ENCODE results near the gene INAVA. TPM values are rescaled to one million over a fixed set of nuclear protein-coding genes. Genes with fewer than 3 reads are reported as not detected.
"Not testable (repeated sequence)": the region's sequence is repeated elsewhere in the genome, so short reads cannot be mapped to it uniquely, and the experiment has no call there.

Gene INAVA
- total RNA-seq, 6 donors from 2014 or later, result 8.9 to 21.0 (median 16.3) TPM

DNA sequence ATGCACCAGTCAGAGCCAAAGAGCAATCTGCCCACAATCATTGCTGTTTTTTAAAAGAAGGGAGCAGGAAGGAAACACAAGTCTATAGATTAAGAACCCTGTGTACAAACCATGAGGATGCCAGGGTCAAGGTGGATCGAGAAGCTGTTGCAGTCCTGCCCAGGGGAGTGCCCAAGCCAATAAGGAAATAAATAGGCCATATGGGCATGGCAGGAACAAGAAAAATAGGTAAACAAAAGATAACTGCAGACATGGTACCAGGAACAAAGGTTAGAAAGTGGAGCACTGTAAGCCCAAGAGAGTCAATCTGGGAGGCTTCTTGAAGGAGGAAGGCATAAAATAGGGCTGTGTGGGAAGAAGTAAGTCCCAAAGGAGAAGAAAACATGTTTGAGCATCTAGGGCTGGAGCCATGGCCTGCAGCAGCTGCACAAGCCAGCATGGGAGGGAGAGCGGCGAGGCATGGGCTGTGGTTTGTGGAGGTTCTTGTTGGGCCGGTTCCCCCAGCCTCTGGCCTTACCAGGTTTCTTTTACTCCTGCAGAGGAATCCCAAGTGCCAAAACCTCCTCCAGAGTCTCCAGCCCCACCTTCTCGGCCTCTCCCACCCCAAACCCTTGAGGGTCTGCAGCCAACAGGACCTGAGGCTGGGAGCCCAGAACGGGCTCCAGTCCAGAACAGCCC is 13.6 kb downstream of the INAVA start:
- H3K9me3 ChIP-seq, result no peaks in the 10 kb centered on the region
- TF ChIP-seq POLR2A (IDR thresholded peaks at IDR 0.05) (no peak), EP300 (IDR thresholded peaks at IDR 0.05) (no peak), POLR2AphosphoS5 (IDR thresholded peaks at IDR 0.05) (no peak)
- TF ChIP-seq, protein P1, sequence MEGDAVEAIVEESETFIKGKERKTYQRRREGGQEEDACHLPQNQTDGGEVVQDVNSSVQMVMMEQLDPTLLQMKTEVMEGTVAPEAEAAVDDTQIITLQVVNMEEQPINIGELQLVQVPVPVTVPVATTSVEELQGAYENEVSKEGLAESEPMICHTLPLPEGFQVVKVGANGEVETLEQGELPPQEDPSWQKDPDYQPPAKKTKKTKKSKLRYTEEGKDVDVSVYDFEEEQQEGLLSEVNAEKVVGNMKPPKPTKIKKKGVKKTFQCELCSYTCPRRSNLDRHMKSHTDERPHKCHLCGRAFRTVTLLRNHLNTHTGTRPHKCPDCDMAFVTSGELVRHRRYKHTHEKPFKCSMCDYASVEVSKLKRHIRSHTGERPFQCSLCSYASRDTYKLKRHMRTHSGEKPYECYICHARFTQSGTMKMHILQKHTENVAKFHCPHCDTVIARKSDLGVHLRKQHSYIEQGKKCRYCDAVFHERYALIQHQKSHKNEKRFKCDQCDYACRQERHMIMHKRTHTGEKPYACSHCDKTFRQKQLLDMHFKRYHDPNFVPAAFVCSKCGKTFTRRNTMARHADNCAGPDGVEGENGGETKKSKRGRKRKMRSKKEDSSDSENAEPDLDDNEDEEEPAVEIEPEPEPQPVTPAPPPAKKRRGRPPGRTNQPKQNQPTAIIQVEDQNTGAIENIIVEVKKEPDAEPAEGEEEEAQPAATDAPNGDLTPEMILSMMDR (IDR thresholded peaks at IDR 0.05), result no peak
- peaks cover 0 to 5% (median 0%) of the 10 kb centered on the region in 4 donors for H3K4me1 ChIP-seq
- H3K27me3 ChIP-seq, result no peaks in the 10 kb centered on the region
- ATAC-seq (ENCODE audit: low FRiP score in 2 of 2) (no peak), DNase-seq (no peak)
- H3K4me3 ChIP-seq, result no peak overlapping the region
- 73 to 80% methylated on average over 4 to 6 of the region's 6 CpGs for WGBS, 2 donors
- H3K36me3 ChIP-seq, result no peaks in the 10 kb centered on the region
- no peak overlapping the region for H3K27ac ChIP-seq

DNA sequence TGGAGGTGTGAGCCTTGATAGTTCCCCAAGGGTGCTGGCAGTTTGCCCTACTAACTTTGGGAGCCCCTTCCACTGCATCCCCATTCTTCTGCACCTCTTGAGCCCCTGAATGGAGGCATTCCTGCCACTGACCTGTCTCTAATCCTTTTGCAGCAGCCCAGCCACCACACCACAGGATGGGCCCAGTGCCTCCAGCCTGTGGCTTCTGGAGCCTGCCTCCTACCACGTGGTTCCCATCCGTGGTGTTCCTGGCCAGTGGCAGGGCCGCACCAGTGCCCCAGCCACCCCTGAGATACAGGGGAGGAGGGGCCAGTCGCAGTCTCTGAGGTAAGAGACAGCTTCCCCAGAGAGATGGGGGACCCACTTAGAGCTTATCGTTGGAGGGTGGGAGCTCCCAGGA is 14.4 kb downstream of the INAVA start:
- WGBS, 2 donors, result 92 to 100% methylated on average over 1 to 5 of the region's 5 CpGs
- ATAC-seq (ENCODE audit: low FRiP score in 2 of 2) (no peak), DNase-seq (no peak)
- no peak overlapping the region for H3K27ac ChIP-seq
- H3K4me3 ChIP-seq, result no peak overlapping the region
- TF ChIP-seq, protein P1 (IDR thresholded peaks at IDR 0.05), result no peak
- TF ChIP-seq POLR2A (IDR thresholded peaks at IDR 0.05), result no peak
- no peak for TF ChIP-seq POLR2AphosphoS5 (IDR thresholded peaks at IDR 0.05)
- no peak for TF ChIP-seq EP300 (IDR thresholded peaks at IDR 0.05)
- no peaks in the 10 kb centered on the region for H3K36me3 ChIP-seq
- H3K4me1 ChIP-seq, result peaks cover 0 to 5% (median 0%) of the 10 kb centered on the region in 4 donors
- no peaks in the 10 kb centered on the region for H3K27me3 ChIP-seq
- H3K9me3 ChIP-seq, result no peaks in the 10 kb centered on the region

DNA sequence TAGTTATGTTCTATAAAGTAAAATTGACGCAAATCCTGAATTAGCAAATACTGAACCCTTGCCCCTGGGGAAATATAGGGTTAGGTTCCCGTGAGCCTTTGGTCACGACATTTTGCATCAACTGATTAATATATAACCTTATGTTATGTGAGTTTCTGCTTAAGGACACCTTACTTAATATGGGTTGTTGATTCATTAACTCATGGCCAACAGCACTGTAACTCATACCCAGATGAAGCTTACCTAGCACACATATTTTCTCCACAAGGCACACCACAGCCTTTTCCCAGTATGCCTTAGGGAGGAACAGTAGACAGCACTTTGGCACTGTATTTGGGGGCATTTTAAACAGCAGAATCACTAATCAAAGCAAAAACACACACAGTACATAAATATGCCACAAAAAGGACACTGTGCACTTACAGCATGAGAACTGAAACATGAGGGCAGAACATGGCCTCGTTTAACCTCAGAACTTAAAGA is 15.1 kb downstream of the INAVA start:
- no peak for DNase-seq
- H3K4me1 ChIP-seq, result peaks cover 0 to 5% (median 0%) of the 10 kb centered on the region in 4 donors
- no peak overlapping the region for H3K4me3 ChIP-seq
- no peaks in the 10 kb centered on the region for H3K36me3 ChIP-seq
- H3K27me3 ChIP-seq, result no peaks in the 10 kb centered on the region
- H3K9me3 ChIP-seq, result no peaks in the 10 kb centered on the region
- WGBS, 2 donors, result 89 to 95% methylated on average over 4 of the region's 4 CpGs
- no peak overlapping the region for H3K27ac ChIP-seq
- TF ChIP-seq POLR2AphosphoS5 (IDR thresholded peaks at IDR 0.05) (no peak), EP300 (IDR thresholded peaks at IDR 0.05) (no peak), POLR2A (IDR thresholded peaks at IDR 0.05) (no peak)
- TF ChIP-seq, protein P1 (IDR thresholded peaks at IDR 0.05), result no peak
- ATAC-seq (ENCODE audit: low FRiP score in 2 of 2), result no peak

DNA sequence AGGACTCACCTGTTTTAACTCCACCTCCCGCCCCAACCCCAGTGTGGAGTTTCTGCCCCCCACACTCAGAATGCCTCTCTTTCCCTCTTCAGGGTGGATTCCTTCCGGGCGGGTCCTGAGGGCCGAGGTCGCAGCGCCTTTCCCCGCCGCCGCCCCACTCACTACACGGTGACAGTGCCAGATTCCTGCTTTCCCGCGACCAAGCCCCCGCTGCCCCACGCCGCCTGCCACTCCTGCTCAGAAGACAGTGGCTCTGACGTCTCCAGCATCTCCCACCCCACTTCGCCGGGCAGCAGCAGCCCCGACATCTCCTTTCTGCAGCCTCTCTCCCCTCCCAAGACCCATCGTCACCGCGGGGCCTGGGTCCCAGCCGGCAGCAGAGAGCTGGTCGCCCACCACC is 16.7 kb downstream of the INAVA start:
- DNase-seq (peak in 1 of 2 donors; percentile 74), ATAC-seq (ENCODE audit: low FRiP score in 2 of 2) (no peak)
- H3K9me3 ChIP-seq, result no peaks in the 10 kb centered on the region
- no peaks in the 10 kb centered on the region for H3K36me3 ChIP-seq
- H3K4me3 ChIP-seq, result no peak overlapping the region
- no peak for TF ChIP-seq POLR2AphosphoS5 (IDR thresholded peaks at IDR 0.05)
- TF ChIP-seq, protein P1 (IDR thresholded peaks at IDR 0.05), result no peak
- no peak for TF ChIP-seq EP300 (IDR thresholded peaks at IDR 0.05)
- TF ChIP-seq POLR2A (IDR thresholded peaks at IDR 0.05), result no peak
- no peak overlapping the region for H3K27ac ChIP-seq
- 94 to 96% methylated on average over 24 of the region's 24 CpGs for WGBS, 2 donors
- peaks cover 0 to 5% (median 0%) of the 10 kb centered on the region in 4 donors for H3K4me1 ChIP-seq
- H3K27me3 ChIP-seq, result no peaks in the 10 kb centered on the region

DNA sequence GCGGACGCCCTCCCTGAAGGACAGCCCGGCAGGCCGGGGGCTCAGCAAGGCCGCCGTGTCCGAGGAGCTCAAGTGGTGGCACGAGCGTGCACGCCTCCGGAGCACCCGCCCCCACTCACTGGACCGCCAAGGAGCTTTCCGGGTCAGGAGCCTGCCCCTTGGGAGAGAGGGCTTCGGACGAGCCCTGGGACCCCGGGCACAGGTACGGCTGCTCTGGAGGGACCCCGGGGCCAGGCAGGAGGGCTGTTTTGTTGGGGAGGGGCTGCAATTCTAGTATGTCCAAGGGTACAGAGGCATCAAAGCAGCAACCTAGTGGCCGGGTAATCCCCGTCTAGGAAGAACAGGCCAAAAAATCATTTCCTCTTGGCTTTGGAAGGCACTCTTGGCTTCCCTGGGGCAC is 17.2 kb downstream of the INAVA start:
- H3K4me3 ChIP-seq; H3K9me3 ChIP-seq; DNase-seq; H3K4me1 ChIP-seq; H3K36me3 ChIP-seq; H3K27ac ChIP-seq; H3K27me3 ChIP-seq; ATAC-seq (ENCODE audit: low FRiP score in 2 of 2): not testable (repeated sequence)
- WGBS, 2 donors, result 82% methylated on average over 4 to 6 of the region's 21 CpGs

All from upper lobe of left lung (tissue), 6 donors.